H9 (cell line): ENCODE measurements around the gene BRF1. TPM values are rescaled to one million over a fixed set of nuclear protein-coding genes. Genes with fewer than 3 reads are reported as not detected.
A peak's percentile ranks its signal among the peaks of the same experiment; 100 is the strongest.

Experiments used
- DNase-seq: peaks from one replicate; pipeline ENCODE4 v3.0.0-alpha.2; 2017
- H2AFZ ChIP-seq: one replicate; pipeline ENCODE4 v1.6.1; 2013; ENCODE audit warnings: mild to moderate bottlenecking, low read length, control low read depth, moderate library complexity
- H2AK5ac ChIP-seq: 2 replicates; pipeline ENCODE4 v1.6.1; 2013; ENCODE audit warnings: low read length, control low read depth, mixed read lengths; ENCODE audit not compliant: insufficient read length
- H2BK120ac ChIP-seq: one replicate; pipeline ENCODE4 v1.6.1; 2013; ENCODE audit warnings: low read depth, mild to moderate bottlenecking, low read length, control low read depth, inconsistent platforms; ENCODE audit not compliant: poor library complexity, severe bottlenecking
- H2BK12ac ChIP-seq: 2 replicates; pipeline ENCODE4 v1.6.1; 2013; ENCODE audit warnings: low read length, control low read depth, mixed read lengths, low read depth; ENCODE audit not compliant: insufficient read length
- H2BK15ac ChIP-seq: 2 replicates; pipeline ENCODE4 v1.6.1; 2013; ENCODE audit warnings: low read depth, low read length, control low read depth
- H2BK20ac ChIP-seq: one replicate; pipeline ENCODE4 v1.6.1; 2013; ENCODE audit warnings: low read depth, mild to moderate bottlenecking, low read length, control low read depth, inconsistent platforms; ENCODE audit not compliant: poor library complexity, severe bottlenecking
- H2BK5ac ChIP-seq: 2 replicates; pipeline ENCODE4 v1.6.1; 2013; ENCODE audit warnings: low read length, control low read depth, mixed read lengths; ENCODE audit not compliant: insufficient read length
- H3K14ac ChIP-seq: 2 replicates; pipeline ENCODE4 v1.6.1; 2013; ENCODE audit warnings: low read length, control low read depth; ENCODE audit not compliant: insufficient read depth
- H3K18ac ChIP-seq: 2 replicates; pipeline ENCODE4 v1.6.1; 2013; ENCODE audit warnings: low read depth, mild to moderate bottlenecking, mixed read lengths, low read length, control low read depth; ENCODE audit not compliant: insufficient read length
- H3K23ac ChIP-seq: 2 replicates; pipeline ENCODE4 v1.6.1; 2013; ENCODE audit warnings: low read length, control low read depth, mixed read lengths, low read depth; ENCODE audit not compliant: insufficient read length
- H3K23me2 ChIP-seq: 2 replicates; pipeline ENCODE4 v1.6.1; 2013; ENCODE audit warnings: low read depth, mild to moderate bottlenecking, mixed read lengths, low read length, control low read depth; ENCODE audit not compliant: insufficient read length, poor library complexity, severe bottlenecking
- H3K27ac ChIP-seq: 2 replicates; pipeline ENCODE4 v1.5.1; 2013; ENCODE audit warnings: low read length, control low read depth, mixed read lengths, low read depth; ENCODE audit not compliant: insufficient read length
- H3K27me3 ChIP-seq: 2 replicates; pipeline ENCODE4 v1.6.1; 2013; ENCODE audit warnings: low read length, control low read depth, inconsistent platforms; ENCODE audit not compliant: insufficient read depth
- H3K4ac ChIP-seq: 2 replicates; pipeline ENCODE4 v1.6.1; 2013; ENCODE audit warnings: low read depth, mild to moderate bottlenecking, control low read depth, inconsistent platforms, low read length, moderate library complexity
- H3K4me1 ChIP-seq: 2 replicates; pipeline ENCODE4 v1.6.1; 2013; ENCODE audit warnings: low read length, control low read depth, inconsistent platforms; ENCODE audit not compliant: insufficient read depth
- H3K4me2 ChIP-seq: 2 replicates; pipeline ENCODE4 v1.6.1; 2013; ENCODE audit warnings: low read length, control low read depth, mixed read lengths; ENCODE audit not compliant: insufficient read length, insufficient read depth
- H3K56ac ChIP-seq: 2 replicates; pipeline ENCODE4 v1.6.1; 2013; ENCODE audit warnings: low read depth, mild to moderate bottlenecking, mixed read lengths, low read length, control low read depth; ENCODE audit not compliant: insufficient read length
- H3K79me1 ChIP-seq: 2 replicates; pipeline ENCODE4 v1.6.1; 2013; ENCODE audit warnings: low read depth, mild to moderate bottlenecking, moderate library complexity, low read length, control low read depth, inconsistent platforms; ENCODE audit not compliant: insufficient read depth, poor library complexity, severe bottlenecking
- H3K79me2 ChIP-seq: 2 replicates; pipeline ENCODE4 v1.6.1; 2013; ENCODE audit warnings: low read length, control low read depth, inconsistent platforms; ENCODE audit not compliant: insufficient read depth
- H3K9ac ChIP-seq: 2 replicates; pipeline ENCODE4 v1.6.1; 2013; ENCODE audit warnings: low read length, control low read depth, mixed read lengths; ENCODE audit not compliant: insufficient read length; ENCODE audit errors: extremely low read depth
- H3K9me3 ChIP-seq: one replicate; pipeline ENCODE4 v1.6.1; 2013; ENCODE audit warnings: low read depth, low read length, inconsistent platforms; ENCODE audit not compliant: control insufficient read depth
- H3T11ph ChIP-seq: one replicate; pipeline ENCODE4 v1.6.1; 2013; ENCODE audit warnings: mild to moderate bottlenecking, low read length, control low read depth, inconsistent platforms
- H4K20me1 ChIP-seq: one replicate; pipeline ENCODE4 v1.6.1; 2013; ENCODE audit not compliant: control insufficient read depth, insufficient read length, insufficient read depth
- H4K5ac ChIP-seq: 2 replicates; pipeline ENCODE4 v1.6.1; 2013; ENCODE audit warnings: low read depth, mild to moderate bottlenecking, mixed read lengths, low read length, control low read depth; ENCODE audit not compliant: insufficient read length
- H4K8ac ChIP-seq: replicated peaks from 2 replicates; pipeline ENCODE4 v1.6.1; 2013; ENCODE audit warnings: low read length, control low read depth, mixed read lengths, low read depth; ENCODE audit not compliant: insufficient read length
- H4K91ac ChIP-seq: 2 replicates; pipeline ENCODE4 v1.6.1; 2013; ENCODE audit warnings: low read depth, mild to moderate bottlenecking, moderate library complexity, mixed read lengths, low read length, control low read depth; ENCODE audit not compliant: insufficient read length
- H3K27ac Mint-ChIP-seq, 3 experiments: 2 replicates in 2 of 3; 3 replicates in 1 of 3; pipeline ENCODE4 v1.8.0; 2020 to 2021; ENCODE audit warnings: mixed read lengths in 3 of 3, mild to moderate bottlenecking in 1 of 3, moderate library complexity in 1 of 3
- H3K27me3 Mint-ChIP-seq: 2 replicates; pipeline ENCODE4 v1.8.0; 2021; ENCODE audit warnings: low read depth, mild to moderate bottlenecking, moderate library complexity, mixed read lengths
- H3K36me3 Mint-ChIP-seq, 3 experiments: 2 replicates in 2 of 3; 3 replicates in 1 of 3; pipeline ENCODE4 v1.8.0; 2020 to 2021; ENCODE audit warnings: low read depth in 3 of 3, mixed read lengths in 3 of 3; ENCODE audit not compliant: insufficient read depth in 1 of 3
- H3K4me1 Mint-ChIP-seq, 2 experiments: 2 replicates each; pipeline ENCODE4 v1.8.0; 2020; ENCODE audit warnings: mixed read lengths in 2 of 2
- H3K4me3 Mint-ChIP-seq, 2 experiments: 2 replicates in 1 of 2; 3 replicates in 1 of 2; pipeline ENCODE4 v1.8.0; 2020 to 2021; ENCODE audit warnings: mild to moderate bottlenecking in 2 of 2, mixed read lengths in 2 of 2, moderate library complexity in 1 of 2
- H3K9me3 Mint-ChIP-seq, 2 experiments: 2 replicates in 1 of 2; 3 replicates in 1 of 2; pipeline ENCODE4 v1.8.0; 2020; ENCODE audit warnings: mild to moderate bottlenecking in 2 of 2, mixed read lengths in 2 of 2, moderate library complexity in 1 of 2
- CTCF ChIP-seq: fragments of 200-600 bp; sonication (generic); conservative IDR thresholded peaks from 3 replicates; pipeline ENCODE4 v1.8.0; 2021; ENCODE audit warnings: antibody characterized with exemption, mild to moderate bottlenecking
- WGBS: extraction: QIAGEN DNeasy Blood & Tissue Kit; methylation state at CpG from one replicate; pipeline ENCODE4 v1.1.7; 2013; ENCODE audit warnings: missing lambda C conversion rate, low lambda C conversion rate, mixed read lengths; ENCODE audit not compliant: insufficient read length; ENCODE audit errors: extremely low coverage; 5-methylcytosine and 5-hydroxymethylcytosine counted together
- total RNA-seq: library from RNA; stranded (reverse); gene quantifications from 2 replicates; pipeline ENCODE4 v1.2.1, GENCODE V29; 2021

The BRF1 gene
- total RNA-seq, 1 experiment from 2014 or later, result 28.3 TPM

- no peak overlapping the region for H2BK120ac ChIP-seq
- no peak overlapping the region for H4K5ac ChIP-seq
- H2BK15ac ChIP-seq, result no peak overlapping the region
- H2BK5ac ChIP-seq, result no peak overlapping the region
- H3K9me3 ChIP-seq, result no peaks in the 10 kb centered on the region
- Mint-ChIP-seq H3K36me3 (peaks cover 2 to 5% (median 2%) of the 10 kb centered on the region in 3 experiments; a peak in 3 of 7 replicates), H3K4me3 (no peak overlapping the region), H3K4me1 (no peaks in the 10 kb centered on the region), H3K27me3 (no peaks in the 10 kb centered on the region), H3K9me3 (no peaks in the 10 kb centered on the region), H3K27ac (0 out of 7 replicates have a peak overlapping the region, but pooled peaks of 1 of the 3 experiments have one; percentile 60)
- WGBS, result no CpG with 5 or more reads among the region's 11 CpGs
- no peak overlapping the region for H2BK20ac ChIP-seq
- no peak overlapping the region for H4K8ac ChIP-seq
- no peaks in the 10 kb centered on the region for H3K79me1 ChIP-seq
- no peak overlapping the region for H3K14ac ChIP-seq
- no peaks in the 10 kb centered on the region for H3K4me1 ChIP-seq
- H3K27ac ChIP-seq, result no peak overlapping the region
- no peaks in the 10 kb centered on the region for H3K23me2 ChIP-seq
- H3K4ac ChIP-seq, result no peak overlapping the region
- H4K20me1 ChIP-seq, result no peaks in the 10 kb centered on the region
- no peak overlapping the region for H2BK12ac ChIP-seq
- H3K23ac ChIP-seq, result no peak overlapping the region
- DNase-seq, result no peak
- no peak for TF ChIP-seq CTCF
- H3T11ph ChIP-seq, result no peak overlapping the region
- no peaks in the 10 kb centered on the region for H3K27me3 ChIP-seq
- no peak overlapping the region for H3K9ac ChIP-seq
- no peak overlapping the region for H3K4me2 ChIP-seq
- H4K91ac ChIP-seq, result no peak overlapping the region
- no peak overlapping the region for H3K56ac ChIP-seq
- H2AK5ac ChIP-seq, result no peak overlapping the region
- no peak overlapping the region for H2AFZ ChIP-seq
- H3K79me2 ChIP-seq, result no peaks in the 10 kb centered on the region
- no peak overlapping the region for H3K18ac ChIP-seq
These were observed 31.4 kb downstream of the BRF1 start for GRCh38 chr14:105269405-105269804.
